ENCODE results near the gene CLDN7.
A peak's percentile ranks its signal among the peaks of the same experiment; 100 is the strongest.

Gene CLDN7

DNA sequence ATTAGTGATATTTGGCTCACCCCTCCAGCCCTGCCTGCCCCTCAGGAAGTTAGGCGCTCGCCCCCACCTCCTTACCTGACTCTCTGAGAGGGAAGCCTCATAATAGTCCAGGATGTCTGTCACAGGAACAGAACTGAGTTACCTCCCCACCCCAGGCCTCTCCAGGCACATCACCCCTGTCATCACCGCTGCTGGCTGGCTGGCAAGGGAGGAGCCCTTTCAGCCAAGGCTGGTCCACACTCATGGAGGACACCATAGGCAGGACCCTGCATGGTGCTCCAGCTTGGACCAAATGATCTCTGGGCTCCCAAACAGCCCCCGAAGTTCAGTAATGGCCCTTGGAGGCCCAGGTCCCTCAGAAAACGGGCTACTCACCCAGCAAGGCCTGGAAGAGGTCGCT lies 44.1 kb downstream of the CLDN7 start:
- no peak for DNase-seq

- DNase-seq = peak; percentile 31 to 55
These were observed 44.9 kb downstream of the CLDN7 start for GRCh38 chr17:7217113-7217987.

DNA sequence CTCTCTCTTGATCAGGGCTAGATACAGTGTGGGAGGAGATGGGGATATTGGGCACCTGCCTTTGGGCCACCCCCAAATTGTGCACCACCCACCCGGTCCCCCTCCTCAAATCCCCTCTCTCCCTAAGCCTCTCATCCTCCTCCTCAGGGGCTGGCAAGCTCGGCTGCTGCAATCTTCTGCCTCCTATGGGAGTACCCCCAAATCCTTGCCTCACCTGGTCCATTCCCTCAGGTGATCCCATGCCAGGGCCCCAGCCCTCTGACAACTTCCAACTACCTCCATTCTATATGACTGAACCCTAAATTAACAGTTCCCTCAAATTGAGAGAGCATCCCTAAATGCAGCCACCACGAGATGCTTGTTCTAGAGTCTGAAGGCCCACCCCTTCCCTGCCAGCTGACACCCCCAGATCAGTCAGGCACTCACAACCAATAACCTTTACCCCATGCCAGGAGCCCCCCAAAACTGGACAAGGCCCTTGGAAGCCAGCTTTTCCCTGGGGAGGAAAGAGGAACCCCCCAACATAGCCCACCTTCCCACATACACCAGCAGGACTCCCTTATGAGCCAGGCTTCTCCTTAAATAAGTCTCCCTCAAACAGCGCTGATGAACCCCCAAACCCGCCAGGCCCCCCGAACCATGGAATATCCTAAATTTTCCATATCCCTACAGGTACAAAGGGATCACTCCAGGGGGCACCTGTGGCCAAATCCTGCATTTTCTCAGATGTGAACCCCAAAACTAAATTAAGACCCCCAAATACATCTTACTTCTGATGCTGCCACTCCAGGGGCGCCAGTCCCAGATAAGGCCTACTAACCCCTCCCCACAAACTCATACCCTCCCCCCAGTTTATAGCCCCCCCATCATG lies 45.8 kb downstream of the CLDN7 start:
- no peak for DNase-seq

GRCh38 chr17:7215652-7216180 lies 46.6 kb downstream of the CLDN7 start:
- no peak for DNase-seq

- peak in 1 of 2 experiments; percentile 54 for DNase-seq
These were observed 47.1 kb downstream of the CLDN7 start for GRCh38 chr17:7215136-7215638.

- DNase-seq = peak; percentile 87 to 95
These were observed 47.8 kb downstream of the CLDN7 start for GRCh38 chr17:7214300-7215135.

DNA sequence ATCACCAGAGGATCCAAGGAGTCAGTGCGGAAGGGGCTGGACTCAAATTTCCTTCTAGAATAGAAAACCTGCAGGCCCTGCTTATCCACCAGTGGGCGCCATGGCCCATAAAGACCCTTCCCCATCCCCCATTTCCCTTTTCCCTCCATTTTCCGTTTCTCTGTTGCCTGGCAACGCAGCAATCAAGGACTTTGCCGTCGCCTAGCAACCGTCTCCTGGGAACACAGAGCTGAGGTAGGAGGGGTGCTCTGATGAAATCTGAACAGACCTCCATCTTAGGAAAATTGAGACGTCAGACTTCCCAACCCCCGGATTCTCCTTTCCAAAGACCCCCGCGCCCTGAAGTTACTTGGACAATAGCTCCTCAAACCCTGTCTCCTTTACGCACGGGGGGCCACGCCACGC lies 48.4 kb downstream of the CLDN7 start:
- peak; percentile 75 to 90 for DNase-seq

DNA sequence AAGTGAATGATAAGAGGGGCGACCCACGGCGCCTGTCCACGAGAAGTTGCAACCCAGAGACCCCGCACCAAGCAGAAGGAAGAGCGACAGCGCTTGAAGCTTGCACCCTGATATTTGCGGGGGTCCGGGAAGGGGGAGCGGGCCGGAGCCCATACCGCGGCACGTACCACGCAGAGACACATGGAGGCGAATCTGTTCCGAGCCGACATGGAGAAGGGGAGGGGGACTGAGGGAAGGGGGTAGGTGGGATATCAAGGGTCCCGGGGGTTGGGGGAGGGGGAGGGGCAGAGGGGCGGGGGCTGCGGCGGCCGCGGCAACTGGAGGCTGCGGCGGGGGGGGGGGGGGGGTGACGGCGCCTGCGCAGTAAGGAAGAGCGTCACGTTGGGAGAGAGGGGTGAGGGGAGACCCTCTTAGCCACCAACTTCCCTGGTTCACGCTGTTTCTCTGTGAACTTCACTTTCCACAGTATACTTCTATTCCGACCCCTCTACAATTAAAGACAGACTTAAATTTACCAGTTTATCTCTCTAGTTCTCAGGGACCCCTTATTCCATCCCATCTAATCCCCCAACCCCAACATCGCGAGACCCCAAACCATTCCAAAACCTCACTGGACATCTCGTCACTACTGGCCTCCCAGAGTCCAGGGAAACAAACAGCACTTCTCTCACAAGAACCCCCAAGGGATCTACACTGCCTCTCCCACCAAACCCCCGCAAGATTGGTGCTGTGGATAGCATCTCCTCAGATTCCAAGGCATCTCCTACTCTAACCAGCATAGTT lies 50.6 kb downstream of the CLDN7 start:
- no peak for DNase-seq
